ENCODE data around the gene GRK5. TPM values are rescaled to one million over a fixed set of nuclear protein-coding genes. Genes with fewer than 3 reads are reported as not detected.

Gene GRK5
- total RNA-seq, 2 donors from 2014 or later: 4.8 to 10.6 TPM

DNA sequence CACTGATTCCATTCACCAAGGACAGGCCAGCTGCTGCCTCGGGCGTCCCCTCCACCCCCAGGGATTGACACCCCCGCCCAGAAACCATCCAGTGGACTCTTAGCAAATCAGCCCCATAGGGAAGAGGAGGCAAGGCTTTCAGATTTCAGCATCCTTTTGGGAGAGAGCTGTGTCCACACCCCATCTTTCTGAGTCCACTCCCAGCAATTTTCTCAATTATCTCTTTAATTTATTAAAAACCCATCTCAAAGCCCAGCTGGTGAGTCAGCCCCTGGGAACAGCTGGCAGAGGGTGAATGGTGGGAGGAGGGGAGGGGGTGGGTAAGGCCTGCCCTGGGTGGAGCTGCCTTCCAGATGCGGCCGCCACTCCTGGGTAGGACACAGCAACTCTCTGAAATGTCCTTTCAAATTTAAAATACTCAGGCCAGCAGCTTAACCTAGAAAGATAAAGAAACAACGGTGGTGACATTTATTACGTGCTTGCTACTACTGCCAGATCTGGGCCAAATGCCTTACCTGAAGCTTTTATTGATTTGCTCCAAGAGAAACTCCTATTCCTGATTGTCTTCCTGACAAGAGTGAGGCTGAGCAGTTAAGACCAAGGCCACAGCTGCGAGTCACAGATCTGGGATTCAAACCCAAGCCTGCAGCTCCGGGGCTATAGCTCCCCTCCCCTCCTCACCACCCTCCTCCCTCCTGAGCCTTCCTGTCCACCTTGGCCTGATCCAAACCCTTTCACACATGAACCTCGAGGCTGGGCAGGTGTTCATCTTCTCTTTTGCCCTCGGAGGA lies 214.7 kb downstream of the GRK5 start:
- H3K27me3 ChIP-seq (replicated peaks; ENCODE audit: insufficient read depth): no peaks in the 10 kb centered on the region
- H3K36me3 ChIP-seq: no peaks in the 10 kb centered on the region
- no peaks in the 10 kb centered on the region for H3K4me1 ChIP-seq (replicated peaks)
- H3K9me3 ChIP-seq: no peaks in the 10 kb centered on the region
- TF ChIP-seq POLR2AphosphoS5 (IDR thresholded peaks at IDR 0.05): no peak
- intact Hi-C loops (cut with DNase I): no loop called here
- no peak overlapping the region for H3K4me3 ChIP-seq
- DNase-seq (ENCODE audit: low spot score): no peak
- WGBS: 42% methylated on average over 11 of the region's 11 CpGs
- no peak overlapping the region for H3K27ac ChIP-seq

DNA sequence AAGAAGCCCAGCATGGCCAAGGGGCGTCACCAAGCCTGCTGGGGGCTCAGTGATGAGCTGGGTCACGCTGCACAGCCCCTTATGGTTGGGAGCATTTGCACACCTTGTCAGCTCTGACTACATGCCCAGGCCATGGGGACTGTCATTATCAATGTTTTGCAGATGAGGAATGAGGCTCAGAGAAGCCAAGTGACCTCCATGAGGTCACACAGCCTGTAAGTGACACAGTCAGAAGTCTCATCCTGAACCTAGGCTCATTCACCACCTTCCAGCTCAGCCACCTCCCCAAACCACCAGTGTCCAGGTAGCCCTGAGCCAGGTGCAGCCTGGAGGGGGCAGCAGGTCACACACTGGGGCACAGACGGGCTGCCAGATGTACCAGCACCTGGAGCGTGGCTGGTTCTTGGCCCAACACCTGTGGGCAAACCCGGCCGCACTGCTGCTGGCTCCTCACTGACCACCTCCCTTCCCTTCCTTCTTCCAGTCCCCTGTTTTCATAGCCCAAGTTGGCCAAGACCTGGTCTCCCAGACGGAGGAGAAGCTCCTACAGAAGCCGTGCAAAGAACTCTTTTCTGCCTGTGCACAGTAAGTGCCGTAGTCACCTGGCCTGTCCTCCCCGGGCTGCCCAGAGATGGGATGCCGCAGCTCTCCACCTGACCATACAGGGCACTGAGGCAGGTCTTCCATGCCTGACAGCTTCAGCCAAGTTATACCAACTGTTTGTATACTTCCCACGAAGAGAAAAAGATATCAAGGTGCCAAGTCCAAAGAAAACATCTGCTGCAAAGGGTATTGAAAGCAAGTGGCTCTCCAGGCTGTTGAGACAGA lies 215.5 kb downstream of the GRK5 start:
- Histone ChIP-seq H3K9me3 (no peaks in the 10 kb centered on the region), H3K27me3 (replicated peaks; ENCODE audit: insufficient read depth) (no peaks in the 10 kb centered on the region), H3K4me1 (replicated peaks) (no peaks in the 10 kb centered on the region), H3K36me3 (no peaks in the 10 kb centered on the region), H3K27ac (no peak overlapping the region), H3K4me3 (no peak overlapping the region)
- TF ChIP-seq POLR2A (IDR thresholded peaks at IDR 0.05) (no peak), POLR2AphosphoS5 (IDR thresholded peaks at IDR 0.05) (no peak)
- TF ChIP-seq, protein P1, sequence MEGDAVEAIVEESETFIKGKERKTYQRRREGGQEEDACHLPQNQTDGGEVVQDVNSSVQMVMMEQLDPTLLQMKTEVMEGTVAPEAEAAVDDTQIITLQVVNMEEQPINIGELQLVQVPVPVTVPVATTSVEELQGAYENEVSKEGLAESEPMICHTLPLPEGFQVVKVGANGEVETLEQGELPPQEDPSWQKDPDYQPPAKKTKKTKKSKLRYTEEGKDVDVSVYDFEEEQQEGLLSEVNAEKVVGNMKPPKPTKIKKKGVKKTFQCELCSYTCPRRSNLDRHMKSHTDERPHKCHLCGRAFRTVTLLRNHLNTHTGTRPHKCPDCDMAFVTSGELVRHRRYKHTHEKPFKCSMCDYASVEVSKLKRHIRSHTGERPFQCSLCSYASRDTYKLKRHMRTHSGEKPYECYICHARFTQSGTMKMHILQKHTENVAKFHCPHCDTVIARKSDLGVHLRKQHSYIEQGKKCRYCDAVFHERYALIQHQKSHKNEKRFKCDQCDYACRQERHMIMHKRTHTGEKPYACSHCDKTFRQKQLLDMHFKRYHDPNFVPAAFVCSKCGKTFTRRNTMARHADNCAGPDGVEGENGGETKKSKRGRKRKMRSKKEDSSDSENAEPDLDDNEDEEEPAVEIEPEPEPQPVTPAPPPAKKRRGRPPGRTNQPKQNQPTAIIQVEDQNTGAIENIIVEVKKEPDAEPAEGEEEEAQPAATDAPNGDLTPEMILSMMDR (IDR thresholded peaks at IDR 0.05): no peak
- WGBS: 84% methylated on average over 12 of the region's 12 CpGs
- no peak for DNase-seq (ENCODE audit: low spot score)
- intact Hi-C loops (cut with DNase I): no loop called here

DNA sequence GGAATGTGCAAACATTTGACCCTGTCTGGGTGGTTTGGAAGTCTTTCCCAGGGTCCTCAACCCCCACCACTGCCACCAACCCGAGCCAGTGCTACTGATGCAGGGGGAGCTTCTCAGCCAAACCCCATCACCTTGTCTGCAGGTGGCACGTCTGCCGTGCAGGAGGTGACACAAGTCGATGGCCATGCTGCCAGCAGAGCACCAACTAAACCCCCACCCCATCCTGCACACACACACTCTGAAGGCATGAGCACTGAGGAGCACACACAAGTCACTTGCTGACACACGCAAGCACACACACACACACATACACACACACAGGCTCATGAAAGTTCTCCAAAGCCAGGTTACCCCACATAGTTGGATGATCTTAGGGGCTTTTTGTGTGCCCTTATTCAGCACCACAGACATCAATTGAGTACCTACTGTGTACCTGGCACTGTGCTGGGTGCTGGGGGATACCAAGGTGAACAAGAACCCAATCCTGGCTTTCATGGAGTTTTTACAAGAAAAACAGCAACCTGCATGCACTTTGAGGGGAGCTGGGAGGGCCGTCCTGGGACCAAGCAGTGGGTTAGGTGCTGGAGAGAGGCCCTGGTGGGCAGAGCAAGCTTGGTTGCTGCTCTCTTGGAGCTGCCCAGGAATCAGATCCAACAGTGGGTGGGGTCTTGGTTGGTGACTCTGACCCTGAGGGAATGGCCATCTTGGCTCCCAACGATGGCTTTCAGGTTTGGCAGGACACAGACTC lies 216.3 kb downstream of the GRK5 start:
- H3K4me1 ChIP-seq (replicated peaks): no peaks in the 10 kb centered on the region
- H3K27ac ChIP-seq: no peak overlapping the region
- DNase-seq (ENCODE audit: low spot score): no peak
- no peaks in the 10 kb centered on the region for H3K27me3 ChIP-seq (replicated peaks; ENCODE audit: insufficient read depth)
- H3K9me3 ChIP-seq: no peaks in the 10 kb centered on the region
- no peaks in the 10 kb centered on the region for H3K36me3 ChIP-seq
- TF ChIP-seq POLR2AphosphoS5 (IDR thresholded peaks at IDR 0.05) (no peak), POLR2A (IDR thresholded peaks at IDR 0.05) (no peak)
- TF ChIP-seq, protein P1 (IDR thresholded peaks at IDR 0.05): no peak
- intact Hi-C loops (cut with DNase I): no loop called here
- WGBS: 76% methylated on average over 7 of the region's 7 CpGs
- H3K4me3 ChIP-seq: no peak overlapping the region

DNA sequence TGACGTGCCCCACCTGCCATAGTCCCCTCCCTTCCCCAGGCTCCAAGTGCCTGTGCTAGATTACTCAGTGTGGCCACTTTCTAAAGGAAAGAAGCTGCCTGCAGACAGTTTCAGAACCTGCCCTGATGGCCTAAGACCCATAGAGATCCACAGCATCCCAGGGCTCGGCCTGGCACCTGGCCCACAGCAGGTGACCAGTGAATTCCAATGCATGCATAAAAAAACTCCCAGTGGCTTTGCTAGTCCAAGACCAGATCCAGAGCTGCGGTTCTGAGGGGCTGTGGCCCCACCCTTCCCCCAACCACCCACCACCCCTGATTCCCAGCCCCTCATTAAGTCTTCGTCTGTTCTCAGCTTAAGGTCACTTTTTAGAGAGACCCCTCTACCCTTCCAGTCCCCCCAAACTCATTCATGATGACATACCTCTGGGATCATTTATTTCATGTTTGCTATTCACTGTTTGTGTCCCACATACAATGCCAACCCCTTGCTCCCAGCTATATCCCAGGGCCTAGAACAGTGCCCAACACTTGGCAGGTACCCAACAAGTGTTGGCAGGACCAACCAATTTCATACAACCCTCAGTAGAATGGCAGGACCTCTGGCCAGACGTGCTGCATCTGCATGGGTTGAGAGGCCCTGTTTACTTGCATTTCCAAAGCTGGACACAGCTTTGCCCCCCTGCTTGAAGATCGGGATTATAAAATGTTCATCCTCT lies 217.0 kb downstream of the GRK5 start:
- DNase-seq (ENCODE audit: low spot score): no peak
- Histone ChIP-seq H3K4me3 (no peak overlapping the region), H3K4me1 (replicated peaks) (no peaks in the 10 kb centered on the region), H3K27ac (no peak overlapping the region), H3K9me3 (no peaks in the 10 kb centered on the region), H3K27me3 (replicated peaks; ENCODE audit: insufficient read depth) (no peaks in the 10 kb centered on the region), H3K36me3 (no peaks in the 10 kb centered on the region)
- 75% methylated on average over 6 of the region's 6 CpGs for WGBS
- intact Hi-C loops (cut with DNase I): no loop called here
- TF ChIP-seq POLR2A (IDR thresholded peaks at IDR 0.05) (no peak), POLR2AphosphoS5 (IDR thresholded peaks at IDR 0.05) (no peak)
- TF ChIP-seq, protein P1 (IDR thresholded peaks at IDR 0.05): no peak

Measured in prostate gland (tissue), 2 donors.